Measurements from ENCODE around the gene TPPP3. TPM values are rescaled to one million over a fixed set of nuclear protein-coding genes. Genes with fewer than 3 reads are reported as not detected.

Gene TPPP3
- total RNA-seq, 4 donors from 2014 or later = 29.6 to 197 (median 89.7) TPM

DNA sequence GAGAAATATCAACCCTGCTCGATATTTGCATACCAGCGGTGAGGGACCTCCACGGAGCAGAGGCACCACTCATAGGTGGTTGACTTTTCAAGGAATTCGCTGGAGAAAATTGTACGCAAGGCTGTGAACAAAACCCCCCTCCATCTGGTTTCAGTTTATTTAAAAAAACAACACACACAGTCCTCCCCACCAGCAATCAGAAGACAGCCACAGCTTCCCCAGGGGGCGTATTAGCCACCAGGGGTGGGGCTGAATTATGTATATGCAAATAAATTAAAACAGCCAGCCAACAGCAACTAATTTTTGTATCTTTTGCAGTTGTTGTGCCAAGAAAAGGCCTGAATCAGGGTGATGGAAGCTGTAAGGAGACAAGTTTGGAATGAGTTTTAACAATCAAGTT, 31.8 kb upstream of the TPPP3 start:
- H3K4me3 ChIP-seq (ENCODE audit: low read depth, poor library complexity, severe bottlenecking) = no peak overlapping the region
- DNase-seq (ENCODE audit: low spot score in 2 of 2) = no peak
- intact Hi-C loops (cut with DNase I; ENCODE audit: low total_unique reads) = loop anchor here (5.0 kb wide), 1 partner anchor 42 kb away; no protein-coding TSS in a partner anchor
- WGBS, 2 donors = 51 to 57% methylated on average over 6 of the region's 6 CpGs
- no peak for TF ChIP-seq CTCF (IDR thresholded peaks at IDR 0.05)
- TF ChIP-seq POLR2A (IDR thresholded peaks at IDR 0.05) = no peak

DNA sequence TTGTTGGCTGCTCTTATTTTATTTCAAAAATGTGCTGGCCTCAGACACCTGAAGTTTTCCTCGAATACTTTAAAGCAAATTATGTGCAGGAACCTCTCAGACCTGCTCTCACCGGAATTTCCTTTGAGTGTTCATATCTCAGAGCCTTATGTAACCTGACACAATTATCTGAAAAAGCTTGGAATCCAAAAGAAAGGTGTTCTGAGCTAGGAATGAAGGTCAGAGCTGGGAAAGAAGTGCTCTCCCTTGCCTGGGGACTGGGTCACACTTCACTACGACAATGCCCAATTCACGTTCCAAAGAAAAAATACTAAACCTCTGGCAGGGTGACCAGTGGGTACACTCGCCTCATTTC, 30.9 kb upstream of the TPPP3 start:
- 49 to 63% methylated on average over 5 of the region's 5 CpGs for WGBS, 2 donors
- TF ChIP-seq POLR2A (IDR thresholded peaks at IDR 0.05) (no peak), CTCF (IDR thresholded peaks at IDR 0.05) (no peak)
- intact Hi-C loops (cut with DNase I; ENCODE audit: low total_unique reads) = no loop called here
- DNase-seq (ENCODE audit: low spot score in 2 of 2) = no peak
- H3K4me3 ChIP-seq (ENCODE audit: low read depth, poor library complexity, severe bottlenecking) = no peak overlapping the region

DNA sequence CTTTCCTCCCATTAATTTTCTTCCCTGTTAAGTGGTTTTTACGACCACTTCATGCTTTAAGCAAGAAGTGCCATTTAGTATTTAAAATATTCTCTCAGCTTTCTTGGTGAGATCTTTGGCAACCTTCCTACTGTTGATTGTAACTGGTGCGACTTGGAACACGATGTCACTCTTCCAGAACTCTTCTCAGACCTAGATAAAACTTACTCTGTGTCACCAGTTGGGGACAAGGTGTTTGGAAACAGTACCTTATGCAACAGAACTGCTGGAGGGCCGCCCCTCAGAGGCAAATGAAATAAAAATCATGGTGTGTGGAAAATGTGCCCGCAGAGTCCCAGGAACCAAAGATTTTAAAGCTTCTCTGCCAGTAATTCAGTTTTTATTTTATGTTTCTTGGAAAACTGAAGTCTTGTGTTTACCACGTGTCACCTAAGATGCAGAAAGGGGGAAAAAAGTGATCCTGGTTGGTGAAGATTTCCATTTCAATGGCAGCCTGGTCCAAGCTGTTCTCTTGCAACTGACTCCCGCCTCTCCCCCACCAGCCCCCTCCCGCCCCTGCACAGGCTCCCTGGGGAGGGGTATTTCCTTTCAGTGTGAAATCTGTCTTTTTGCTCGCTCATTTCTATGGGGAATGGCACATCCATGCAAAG, 30.4 kb upstream of the TPPP3 start:
- TF ChIP-seq CTCF (IDR thresholded peaks at IDR 0.05) (no peak), POLR2A (IDR thresholded peaks at IDR 0.05) (no peak)
- WGBS, 2 donors = 51 to 57% methylated on average over 9 of the region's 9 CpGs
- intact Hi-C loops (cut with DNase I; ENCODE audit: low total_unique reads) = no loop called here
- no peak for DNase-seq (ENCODE audit: low spot score in 2 of 2)
- H3K4me3 ChIP-seq (ENCODE audit: low read depth, poor library complexity, severe bottlenecking) = no peak overlapping the region

- no peak for DNase-seq (ENCODE audit: low spot score in 2 of 2)
- WGBS, 2 donors = 90 to 94% methylated on average over 5 of the region's 5 CpGs
- TF ChIP-seq POLR2A (IDR thresholded peaks at IDR 0.05) = no peak
- TF ChIP-seq CTCF (IDR thresholded peaks at IDR 0.05) = no peak
- intact Hi-C loops (cut with DNase I; ENCODE audit: low total_unique reads) = no loop called here
- H3K4me3 ChIP-seq (ENCODE audit: low read depth, poor library complexity, severe bottlenecking) = no peak overlapping the region
Observed at GRCh38 chr16:67423015-67423414, 29.7 kb upstream of the TPPP3 start.

DNA sequence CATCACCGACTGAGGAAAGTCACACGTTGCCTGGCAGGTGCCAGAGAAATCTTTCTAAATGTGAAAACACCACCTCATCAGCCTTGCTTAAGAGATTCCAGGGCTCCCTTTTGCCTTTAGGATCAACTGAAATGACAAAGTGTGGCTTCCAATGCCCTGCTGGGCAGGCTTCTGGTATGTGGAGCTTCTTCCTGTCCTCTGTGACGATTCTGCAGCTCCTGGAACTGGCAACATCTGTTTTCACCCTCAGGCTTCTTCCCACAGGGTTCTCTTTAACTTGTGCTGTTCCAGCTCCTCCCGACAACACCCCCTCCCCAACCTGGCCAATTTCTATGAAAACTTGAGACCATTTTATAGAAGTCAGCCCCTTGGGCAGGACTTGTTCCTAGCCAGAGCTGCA, 27.7 kb upstream of the TPPP3 start:
- 69 to 71% methylated on average over 4 of the region's 4 CpGs for WGBS, 2 donors
- no peak overlapping the region for H3K4me3 ChIP-seq (ENCODE audit: low read depth, poor library complexity, severe bottlenecking)
- DNase-seq (ENCODE audit: low spot score in 2 of 2) = no peak
- intact Hi-C loops (cut with DNase I; ENCODE audit: low total_unique reads) = no loop called here
- TF ChIP-seq CTCF (IDR thresholded peaks at IDR 0.05) (no peak), POLR2A (IDR thresholded peaks at IDR 0.05) (no peak)

- 60 to 67% methylated on average over 3 of the region's 3 CpGs for WGBS, 2 donors
- intact Hi-C loops (cut with DNase I; ENCODE audit: low total_unique reads) = no loop called here
- DNase-seq (ENCODE audit: low spot score in 2 of 2) = no peak
- TF ChIP-seq CTCF (IDR thresholded peaks at IDR 0.05) (no peak), POLR2A (IDR thresholded peaks at IDR 0.05) (no peak)
- no peak overlapping the region for H3K4me3 ChIP-seq (ENCODE audit: low read depth, poor library complexity, severe bottlenecking)
Observed at GRCh38 chr16:67419931-67420330, 26.6 kb upstream of the TPPP3 start.

Data from lower leg skin (tissue), 4 donors.